ENCODE results near the gene MDM4. TPM values are rescaled to one million over a fixed set of nuclear protein-coding genes. Genes with fewer than 3 reads are reported as not detected.
"Not testable (repeated sequence)": the region's sequence is repeated elsewhere in the genome, so short reads cannot be mapped to it uniquely, and the experiment has no call there.

The MDM4 gene
- total RNA-seq, 1 donor, result 169 TPM

GRCh38 chr1:204502241-204502640, 14.0 kb upstream of the MDM4 start:
- Histone ChIP-seq H3K9me3 (ENCODE audit: low read depth, low read length) (no peaks in the 10 kb centered on the region), H3K4me1 (ENCODE audit: insufficient read depth, low read length) (peaks cover 34% of the 10 kb centered on the region), H3K27me3 (ENCODE audit: insufficient read depth, low read length) (no peaks in the 10 kb centered on the region), H3K4me3 (ENCODE audit: low read length) (no peak overlapping the region)

- Histone ChIP-seq H3K4me3 (ENCODE audit: low read length) (no peak overlapping the region), H3K9me3 (ENCODE audit: low read depth, low read length) (no peaks in the 10 kb centered on the region), H3K4me1 (ENCODE audit: insufficient read depth, low read length) (peaks cover 44% of the 10 kb centered on the region), H3K27me3 (ENCODE audit: insufficient read depth, low read length) (no peaks in the 10 kb centered on the region)
Measured at GRCh38 chr1:204503122-204503912, 12.9 kb upstream of the MDM4 start.

GRCh38 chr1:204503913-204504519, 12.2 kb upstream of the MDM4 start:
- H3K27me3 ChIP-seq (ENCODE audit: insufficient read depth, low read length), result no peaks in the 10 kb centered on the region
- no peaks in the 10 kb centered on the region for H3K9me3 ChIP-seq (ENCODE audit: low read depth, low read length)
- peaks cover 40% of the 10 kb centered on the region for H3K4me1 ChIP-seq (ENCODE audit: insufficient read depth, low read length)
- no peak overlapping the region for H3K4me3 ChIP-seq (ENCODE audit: low read length)

- Histone ChIP-seq H3K4me1 (ENCODE audit: insufficient read depth, low read length) (peaks cover 36% of the 10 kb centered on the region), H3K27me3 (ENCODE audit: insufficient read depth, low read length) (no peaks in the 10 kb centered on the region), H3K4me3 (ENCODE audit: low read length) (peak overlapping the region; percentile 47), H3K9me3 (ENCODE audit: low read depth, low read length) (no peaks in the 10 kb centered on the region)
Measured at GRCh38 chr1:204505674-204506200, 10.5 kb upstream of the MDM4 start.

- Histone ChIP-seq H3K27me3 (ENCODE audit: insufficient read depth, low read length) (no peaks in the 10 kb centered on the region), H3K9me3 (ENCODE audit: low read depth, low read length) (no peaks in the 10 kb centered on the region), H3K4me3 (ENCODE audit: low read length) (peak overlapping the region; percentile 47), H3K4me1 (ENCODE audit: insufficient read depth, low read length) (peaks cover 39% of the 10 kb centered on the region)
Measured at GRCh38 chr1:204506201-204506968, 9.8 kb upstream of the MDM4 start.

- Histone ChIP-seq H3K4me3 (ENCODE audit: low read length) (peak overlapping the region; percentile 47), H3K27me3 (ENCODE audit: insufficient read depth, low read length) (no peaks in the 10 kb centered on the region), H3K4me1 (ENCODE audit: insufficient read depth, low read length) (peaks cover 45% of the 10 kb centered on the region), H3K9me3 (ENCODE audit: low read depth, low read length) (no peaks in the 10 kb centered on the region)
Measured at GRCh38 chr1:204506969-204507316, 9.3 kb upstream of the MDM4 start.

- Histone ChIP-seq H3K9me3 (ENCODE audit: low read depth, low read length) (no peaks in the 10 kb centered on the region), H3K4me1 (ENCODE audit: insufficient read depth, low read length) (peaks cover 50% of the 10 kb centered on the region), H3K4me3 (ENCODE audit: low read length) (peak overlapping the region; percentile 47), H3K27me3 (ENCODE audit: insufficient read depth, low read length) (no peaks in the 10 kb centered on the region)
Measured at GRCh38 chr1:204507317-204508105, 8.7 kb upstream of the MDM4 start.

- H3K4me1 ChIP-seq (ENCODE audit: insufficient read depth, low read length), result peaks cover 62% of the 10 kb centered on the region
- H3K4me3 ChIP-seq (ENCODE audit: low read length), result no peak overlapping the region
- no peaks in the 10 kb centered on the region for H3K27me3 ChIP-seq (ENCODE audit: insufficient read depth, low read length)
- H3K9me3 ChIP-seq (ENCODE audit: low read depth, low read length), result no peaks in the 10 kb centered on the region
Measured at GRCh38 chr1:204509186-204509635, 7.0 kb upstream of the MDM4 start.

GRCh38 chr1:204511366-204511765, 4.8 kb upstream of the MDM4 start:
- Histone ChIP-seq H3K4me1 (ENCODE audit: insufficient read depth, low read length) (peaks cover 67% of the 10 kb centered on the region), H3K4me3 (ENCODE audit: low read length) (no peak overlapping the region), H3K9me3 (ENCODE audit: low read depth, low read length) (no peaks in the 10 kb centered on the region), H3K27me3 (ENCODE audit: insufficient read depth, low read length) (no peaks in the 10 kb centered on the region)

GRCh38 chr1:204513117-204513716, 3.0 kb upstream of the MDM4 start:
- H3K4me3 ChIP-seq (ENCODE audit: low read length), result peak overlapping the region; percentile 29
- peaks cover 69% of the 10 kb centered on the region for H3K4me1 ChIP-seq (ENCODE audit: insufficient read depth, low read length)
- no peaks in the 10 kb centered on the region for H3K9me3 ChIP-seq (ENCODE audit: low read depth, low read length)
- H3K27me3 ChIP-seq (ENCODE audit: insufficient read depth, low read length), result no peaks in the 10 kb centered on the region

GRCh38 chr1:204514828-204515227, 1.4 kb upstream of the MDM4 start:
- Histone ChIP-seq H3K4me3 (ENCODE audit: low read length) (no peak overlapping the region), H3K9me3 (ENCODE audit: low read depth, low read length) (no peaks in the 10 kb centered on the region), H3K4me1 (ENCODE audit: insufficient read depth, low read length) (peaks cover 79% of the 10 kb centered on the region), H3K27me3 (ENCODE audit: insufficient read depth, low read length) (no peaks in the 10 kb centered on the region)

GRCh38 chr1:204517382-204517781, 1.2 kb downstream of the MDM4 start:
- Histone ChIP-seq H3K4me3 (ENCODE audit: low read length) (peak overlapping the region; percentile 82), H3K4me1 (ENCODE audit: insufficient read depth, low read length) (peaks cover 91% of the 10 kb centered on the region)
- not testable (repeated sequence) for H3K27me3 ChIP-seq (ENCODE audit: insufficient read depth, low read length); H3K9me3 ChIP-seq (ENCODE audit: low read depth, low read length)

GRCh38 chr1:204520834-204521709, 4.9 kb downstream of the MDM4 start:
- no peaks in the 10 kb centered on the region for H3K9me3 ChIP-seq (ENCODE audit: low read depth, low read length)
- no peaks in the 10 kb centered on the region for H3K27me3 ChIP-seq (ENCODE audit: insufficient read depth, low read length)
- peaks cover 84% of the 10 kb centered on the region for H3K4me1 ChIP-seq (ENCODE audit: insufficient read depth, low read length)
- no peak overlapping the region for H3K4me3 ChIP-seq (ENCODE audit: low read length)

All from mononuclear cell (primary cell).